Hypothalamus (tissue), 51 donors: ENCODE results near the gene CELSR3.

Source experiments
- DNase-seq, 51 donors: peaks; one replicate each; lab custom pipeline; 2025; lab: John Stamatoyannopoulos, UW

Gene CELSR3

GRCh38 chr3:48663489-48664312 lies 1.0 kb upstream of the CELSR3 start:
- peak; percentile 70 to 99 (median 94) for DNase-seq

- peak in 7 of 51 donors; percentile 10 to 50 (median 39) for DNase-seq
These were observed 437 bp downstream of the CELSR3 start for GRCh38 chr3:48662145-48662752.

- DNase-seq = peak in 50 of 51 donors; percentile 11 to 76 (median 51)
These were observed 1.1 kb downstream of the CELSR3 start for GRCh38 chr3:48661501-48662144.

GRCh38 chr3:48660800-48661400 lies 1.8 kb downstream of the CELSR3 start:
- no peak for DNase-seq

- no peak for DNase-seq
These were observed 5.8 kb downstream of the CELSR3 start for GRCh38 chr3:48656841-48657281.

GRCh38 chr3:48656061-48656840 lies 6.4 kb downstream of the CELSR3 start:
- DNase-seq = peak in 35 of 51 donors; percentile 1 to 64 (median 31)

GRCh38 chr3:48655606-48656005 lies 7.1 kb downstream of the CELSR3 start:
- DNase-seq = no peak

- no peak for DNase-seq
These were observed 7.6 kb downstream of the CELSR3 start for GRCh38 chr3:48655063-48655462.

GRCh38 chr3:48652923-48653715 lies 9.6 kb downstream of the CELSR3 start:
- no peak for DNase-seq

- DNase-seq = no peak
These were observed 10.9 kb downstream of the CELSR3 start for GRCh38 chr3:48651771-48652170.

GRCh38 chr3:48650723-48651122 lies 12.0 kb downstream of the CELSR3 start:
- no peak for DNase-seq

- DNase-seq = no peak
These were observed 14.4 kb downstream of the CELSR3 start for GRCh38 chr3:48648188-48648850.

GRCh38 chr3:48647714-48648113 lies 15.0 kb downstream of the CELSR3 start:
- DNase-seq = no peak

- peak in 1 of 51 donors; percentile 8 for DNase-seq
These were observed 17.6 kb downstream of the CELSR3 start for GRCh38 chr3:48644898-48645760.

GRCh38 chr3:48642605-48643004 lies 20.1 kb downstream of the CELSR3 start:
- DNase-seq = no peak

GRCh38 chr3:48641396-48641795 lies 21.3 kb downstream of the CELSR3 start:
- DNase-seq = no peak

- DNase-seq = no peak
These were observed 22.6 kb downstream of the CELSR3 start for GRCh38 chr3:48639944-48640606.
